Adipose tissue (tissue), 3 donors: ENCODE data around the gene ALDOC. TPM values are rescaled to one million over a fixed set of nuclear protein-coding genes. Genes with fewer than 3 reads are reported as not detected.

Experiments used
- H3K27ac ChIP-seq: one replicate; pipeline ENCODE4 v1.5.1; 2013; ENCODE audit warnings: low read depth, low read length
- WGBS, 3 donors: extraction: QIAGEN DNeasy Blood & Tissue Kit; methylation state at CpG; one replicate each; pipeline ENCODE4 v1.1.7; 2013; 5-methylcytosine and 5-hydroxymethylcytosine counted together
- polyA plus RNA-seq, 3 donors: library from polyadenylated mRNA; stranded (reverse); fragments of 200-250 nt; gene quantifications; one replicate each; pipeline ENCODE4 v1.2.3, GENCODE V29; 2013
- donor health status: healthy with polysubstance abuse.
- donor health status: Bipolar disorder and iron deficiency.
- donor health status: healthy.

ALDOC gene
- polyA plus RNA-seq, 3 donors, result 5.4 to 59.0 (median 23.8) TPM

DNA sequence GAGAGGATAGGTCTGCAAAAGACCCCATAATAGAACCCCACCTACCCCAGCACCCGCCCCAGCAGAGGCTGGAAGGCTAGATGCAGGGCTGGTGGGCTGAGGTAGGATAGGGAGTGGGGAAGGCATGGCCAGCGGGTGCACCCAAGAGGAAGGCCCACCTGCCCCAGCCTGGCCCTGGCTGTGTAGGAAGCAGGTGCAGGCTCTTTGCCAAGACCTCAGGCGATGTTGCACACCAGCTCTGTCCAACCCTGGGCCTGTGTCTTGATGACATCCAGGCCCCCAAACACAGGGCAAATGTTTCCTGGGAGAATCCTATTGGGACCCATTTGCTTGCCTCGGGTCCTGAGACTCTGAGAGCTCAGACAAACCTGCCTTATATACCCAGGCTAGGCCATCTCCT is 36.5 kb downstream of the ALDOC start:
- no peak overlapping the region for H3K27ac ChIP-seq
- WGBS, 3 donors, result 72 to 83% (median 81%) methylated on average over 4 of the region's 4 CpGs

DNA sequence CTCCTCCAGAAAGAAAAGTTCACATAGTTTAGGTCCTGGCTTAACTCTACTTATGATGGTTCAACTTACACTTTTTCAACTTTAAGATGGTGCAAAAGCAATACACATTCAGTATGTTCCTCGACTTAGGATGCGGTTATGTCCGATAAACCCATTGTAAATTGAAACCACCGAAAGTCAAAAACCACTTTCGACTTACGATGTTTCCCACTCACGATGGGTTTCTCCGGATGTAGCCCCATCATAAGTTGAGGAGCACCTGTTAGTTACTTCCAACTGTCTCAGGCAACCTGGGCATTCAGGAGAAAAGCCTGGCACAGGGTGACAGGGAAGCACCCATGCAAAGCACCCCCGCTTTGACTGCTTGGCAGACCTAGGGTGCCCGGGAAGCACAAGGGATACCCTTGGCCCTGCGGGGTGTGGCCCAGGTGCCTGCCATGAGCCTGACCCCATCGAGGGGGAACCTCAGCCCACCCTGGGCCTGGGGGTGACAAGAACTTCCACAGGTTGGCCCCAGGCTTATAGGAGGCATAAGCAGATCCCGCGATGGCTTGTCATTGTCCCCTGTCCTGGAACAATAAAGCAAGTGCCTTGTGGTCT is 38.3 kb downstream of the ALDOC start:
- H3K27ac ChIP-seq, result no peak overlapping the region
- WGBS, 3 donors, result 86 to 89% (median 87%) methylated on average over 14 of the region's 14 CpGs

GRCh38 chr17:28537219-28537610 is 39.5 kb downstream of the ALDOC start:
- no peak overlapping the region for H3K27ac ChIP-seq
- 49 to 80% (median 71%) methylated on average over 11 to 12 of the region's 12 CpGs for WGBS, 3 donors

GRCh38 chr17:28536532-28537218 is 40.0 kb downstream of the ALDOC start:
- 53 to 68% (median 67%) methylated on average over 9 of the region's 9 CpGs for WGBS, 3 donors
- no peak overlapping the region for H3K27ac ChIP-seq

- no peak overlapping the region for H3K27ac ChIP-seq
- 86 to 87% (median 86%) methylated on average over 10 to 11 of the region's 11 CpGs for WGBS, 3 donors
These were observed 41.8 kb downstream of the ALDOC start for GRCh38 chr17:28534740-28535375.

GRCh38 chr17:28533091-28533807 is 43.4 kb downstream of the ALDOC start:
- no peak overlapping the region for H3K27ac ChIP-seq
- 74 to 82% (median 81%) methylated on average over 16 of the region's 16 CpGs for WGBS, 3 donors

- 72 to 92% (median 78%) methylated on average over 7 of the region's 7 CpGs for WGBS, 3 donors
- no peak overlapping the region for H3K27ac ChIP-seq
These were observed 44.4 kb downstream of the ALDOC start for GRCh38 chr17:28532050-28532960.

DNA sequence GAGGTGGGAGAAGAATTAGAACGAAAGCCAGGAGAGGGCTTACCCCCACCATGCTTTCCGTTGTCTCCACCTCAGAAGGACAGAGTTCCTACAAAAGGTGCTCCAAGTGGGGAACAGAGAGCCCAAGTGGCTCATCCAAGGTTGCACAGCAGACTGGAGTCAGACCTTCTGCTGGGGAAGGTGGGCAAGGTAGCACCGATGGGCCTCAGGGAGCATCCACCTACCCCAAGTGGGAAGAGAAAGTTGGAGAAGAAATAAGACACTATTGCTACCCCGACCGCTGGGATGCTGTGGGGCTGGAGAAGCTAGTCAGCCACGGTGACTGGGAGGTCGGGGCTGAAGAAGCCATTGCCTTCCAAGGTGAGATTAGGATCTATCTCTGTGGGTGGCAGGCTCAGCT is 45.8 kb downstream of the ALDOC start:
- no peak overlapping the region for H3K27ac ChIP-seq
- WGBS, 3 donors, result 76 to 80% (median 77%) methylated on average over 7 of the region's 7 CpGs

GRCh38 chr17:28530250-28530649 is 46.4 kb downstream of the ALDOC start:
- H3K27ac ChIP-seq, result no peak overlapping the region
- WGBS, 3 donors, result 87 to 89% (median 88%) methylated on average over 4 of the region's 4 CpGs

- 90 to 95% (median 92%) methylated on average over 3 of the region's 3 CpGs for WGBS, 3 donors
- H3K27ac ChIP-seq, result no peak overlapping the region
These were observed 47.7 kb downstream of the ALDOC start for GRCh38 chr17:28529013-28529400.

- H3K27ac ChIP-seq, result no peak overlapping the region
- 73 to 88% (median 78%) methylated on average over 9 of the region's 9 CpGs for WGBS, 3 donors
These were observed 48.2 kb downstream of the ALDOC start for GRCh38 chr17:28528327-28529012.

GRCh38 chr17:28527859-28528258 is 48.8 kb downstream of the ALDOC start:
- H3K27ac ChIP-seq, result no peak overlapping the region
- WGBS, 3 donors, result 24 to 96% (median 86%) methylated on average over 2 of the region's 2 CpGs

DNA sequence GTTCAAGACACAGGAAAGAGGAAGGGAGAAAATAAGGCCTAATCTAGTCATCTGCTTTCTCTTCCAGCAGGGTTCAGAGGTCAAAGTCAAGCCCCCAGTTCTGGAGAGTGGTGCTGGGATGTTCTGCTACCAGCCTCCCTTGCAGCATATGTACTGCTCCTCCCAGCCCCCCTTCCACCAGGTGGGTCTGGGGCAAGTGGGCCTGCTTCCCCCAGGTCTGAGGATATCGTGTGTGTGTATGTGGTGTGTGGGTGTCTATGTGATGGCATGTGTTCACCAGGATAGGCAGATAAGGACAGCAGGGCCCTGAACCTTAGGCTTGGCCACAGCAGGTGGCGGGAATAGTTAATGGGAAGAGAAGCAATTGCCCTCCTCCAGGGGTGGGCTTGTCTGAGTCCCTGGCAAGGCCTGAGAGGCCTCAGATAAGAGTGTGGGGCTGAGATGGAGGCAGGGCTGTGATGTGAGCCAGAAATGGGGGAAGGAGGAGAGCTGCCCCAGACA is 49.5 kb downstream of the ALDOC start:
- 89 to 94% (median 93%) methylated on average over 2 of the region's 2 CpGs for WGBS, 3 donors
- H3K27ac ChIP-seq, result no peak overlapping the region

GRCh38 chr17:28526381-28526780 is 50.3 kb downstream of the ALDOC start:
- no peak overlapping the region for H3K27ac ChIP-seq
- 52 to 77% (median 75%) methylated on average over 8 of the region's 8 CpGs for WGBS, 3 donors

- H3K27ac ChIP-seq, result no peak overlapping the region
- 85 to 88% (median 86%) methylated on average over 25 of the region's 25 CpGs for WGBS, 3 donors
These were observed 51.9 kb downstream of the ALDOC start for GRCh38 chr17:28524476-28525424.

DNA sequence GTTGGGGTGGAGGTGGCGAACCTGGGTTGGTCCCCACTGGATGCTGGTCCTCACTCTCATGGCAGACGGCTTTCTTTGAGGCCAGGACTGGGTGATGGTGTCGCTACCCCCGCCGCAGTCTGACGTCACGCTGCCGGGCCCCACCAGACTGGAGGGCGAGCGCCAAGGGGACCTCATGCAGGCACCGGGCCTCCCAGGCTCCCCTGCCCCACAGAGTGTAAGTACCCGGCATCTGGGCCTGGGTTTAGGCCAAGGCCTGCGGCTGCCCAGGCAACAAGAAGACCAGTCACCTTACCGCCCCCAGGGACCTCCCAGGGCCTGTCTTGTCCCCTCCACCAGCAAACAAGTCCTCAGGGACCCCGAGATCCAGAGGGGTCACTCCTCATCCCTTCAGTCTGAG is 52.8 kb downstream of the ALDOC start:
- no peak overlapping the region for H3K27ac ChIP-seq
- 88 to 90% (median 88%) methylated on average over 15 of the region's 15 CpGs for WGBS, 3 donors
